Medulla oblongata (tissue), 1 donor: Measurements from ENCODE around the gene BANK1.
"Not testable (repeated sequence)": the region's sequence is repeated elsewhere in the genome, so short reads cannot be mapped to it uniquely, and the experiment has no call there.

Experiments used
- DNase-seq: peaks from one replicate; pipeline ENCODE4 v3.0.0-alpha.2; 2015; ENCODE audit errors: extremely low spot score

BANK1 gene

DNA sequence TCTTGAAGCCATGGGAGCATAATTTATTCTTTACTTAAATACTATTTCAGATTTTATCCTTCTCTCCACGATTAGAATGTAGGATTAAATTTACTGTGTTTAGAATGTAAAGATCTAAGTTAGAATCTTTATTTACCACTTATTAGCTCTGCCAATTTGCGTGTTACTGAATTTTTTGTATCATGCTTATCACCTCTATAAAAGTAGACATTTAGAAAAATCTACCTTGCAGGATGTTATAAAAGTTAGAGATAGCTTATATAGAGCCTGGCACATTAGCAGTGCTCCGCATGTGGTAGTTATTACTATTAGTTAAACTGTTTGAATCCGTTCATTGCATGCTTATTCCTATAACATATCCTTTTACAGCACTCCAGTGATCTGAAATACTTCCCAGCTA lies 97.9 kb downstream of the BANK1 start:
- no peak for DNase-seq

DNA sequence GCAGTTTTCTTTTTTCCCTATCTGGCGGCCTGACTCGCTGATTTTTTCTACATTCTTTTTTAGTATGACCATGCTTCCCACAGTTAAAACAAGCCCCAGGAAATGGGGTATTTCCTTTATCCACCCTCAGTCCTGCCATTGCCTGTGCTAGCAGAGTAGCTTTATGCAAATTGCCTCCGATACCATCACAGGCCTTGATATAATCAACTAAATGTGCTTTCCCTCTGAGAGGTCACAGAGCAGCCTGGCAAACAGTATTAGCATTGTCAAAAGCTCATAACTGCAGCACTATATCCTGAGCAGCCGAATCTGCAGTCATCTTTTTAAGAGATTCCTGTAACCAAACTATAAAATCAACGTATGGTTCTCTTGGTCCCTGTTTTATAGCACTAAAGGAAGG lies 115.0 kb downstream of the BANK1 start:
- DNase-seq: not testable (repeated sequence)

DNA sequence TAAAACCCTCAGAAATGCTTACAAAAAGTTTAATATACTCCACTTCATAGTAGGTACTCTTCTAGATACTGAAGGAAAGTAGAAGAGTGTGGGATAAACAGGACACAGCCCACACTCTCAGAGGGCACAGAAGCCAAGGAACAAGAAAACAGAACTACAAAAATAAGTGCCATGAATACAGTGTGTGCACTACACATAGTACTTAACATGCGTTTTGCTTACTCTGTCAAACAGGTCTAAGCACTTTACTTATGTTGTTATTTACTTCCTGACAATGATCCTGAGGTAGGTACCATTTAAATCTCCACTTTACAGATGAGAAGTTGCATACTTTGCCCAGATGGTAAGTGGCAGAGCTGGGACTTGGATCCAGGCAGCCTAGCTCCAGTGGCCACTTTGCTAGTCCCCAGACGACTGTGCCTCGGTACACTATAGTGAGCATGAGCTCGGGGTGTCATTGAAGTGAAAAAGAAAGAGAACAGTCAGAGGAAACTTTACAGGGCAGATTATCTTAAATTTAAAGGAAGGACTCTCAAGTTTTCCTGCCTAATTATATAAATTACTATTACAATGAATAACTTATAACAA lies 120.3 kb downstream of the BANK1 start:
- DNase-seq: no peak

DNA sequence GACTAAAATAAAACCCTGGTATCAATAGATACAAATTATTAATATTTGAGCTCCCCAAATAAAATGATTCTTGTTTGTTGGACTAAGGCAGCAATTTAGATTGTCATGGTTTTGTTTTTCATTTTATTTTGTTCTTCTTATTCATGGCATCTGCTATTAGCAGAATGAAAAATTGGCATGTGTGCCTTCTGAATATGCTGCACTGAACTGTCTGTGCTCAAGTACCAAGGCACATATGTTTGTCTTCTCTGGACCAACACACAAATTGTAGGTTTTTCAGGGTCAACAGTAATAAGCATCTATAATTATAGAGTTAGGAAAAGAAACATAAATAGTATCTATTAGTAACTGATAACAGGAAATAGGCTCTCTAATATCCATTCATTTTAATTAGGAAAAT lies 121.1 kb downstream of the BANK1 start:
- DNase-seq: no peak

DNA sequence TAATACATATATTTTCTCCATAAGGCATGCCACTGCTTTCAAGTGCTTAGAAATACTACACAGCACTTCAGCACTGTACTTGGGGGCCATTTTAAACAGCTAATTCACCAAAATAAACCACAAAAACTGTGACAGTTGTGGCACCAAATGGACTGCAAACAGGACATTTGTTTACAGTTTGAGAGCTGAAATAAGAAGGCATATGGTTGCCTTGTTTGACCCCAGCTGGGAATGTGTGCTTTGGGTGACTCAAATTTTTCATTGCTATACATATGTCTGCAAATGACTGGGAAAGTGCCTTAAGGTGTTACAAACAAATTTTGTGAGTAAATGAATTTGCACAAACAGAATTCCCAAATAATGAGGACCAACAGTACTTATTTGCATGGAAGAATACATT lies 124.2 kb downstream of the BANK1 start:
- no peak for DNase-seq

DNA sequence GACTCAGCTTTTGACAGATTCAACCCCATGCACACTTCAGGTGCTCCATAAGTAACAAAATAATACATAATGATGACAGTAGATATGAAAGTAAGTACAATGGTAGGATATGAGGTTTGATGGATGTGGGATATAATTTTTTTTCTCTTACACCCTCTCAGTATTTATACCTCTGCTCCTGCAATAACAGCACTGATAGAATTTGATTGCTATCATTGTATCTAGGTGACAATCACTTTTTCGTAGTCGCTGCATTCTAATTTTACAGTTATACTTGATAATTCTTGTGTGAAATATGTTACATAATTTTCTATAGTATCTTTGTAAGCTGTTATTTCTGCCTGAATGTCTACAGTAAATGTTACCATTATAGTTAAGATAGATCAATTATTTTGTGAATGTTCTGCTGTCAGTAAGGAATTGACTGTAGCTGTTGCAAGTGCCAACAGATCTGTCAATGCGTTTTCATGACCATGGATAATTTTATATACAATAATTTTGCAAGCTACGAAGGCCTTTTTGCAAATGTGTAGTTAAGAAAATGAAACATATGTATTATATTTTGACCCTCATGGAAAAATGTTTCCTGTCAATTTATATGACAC lies 128.9 kb downstream of the BANK1 start:
- no peak for DNase-seq

DNA sequence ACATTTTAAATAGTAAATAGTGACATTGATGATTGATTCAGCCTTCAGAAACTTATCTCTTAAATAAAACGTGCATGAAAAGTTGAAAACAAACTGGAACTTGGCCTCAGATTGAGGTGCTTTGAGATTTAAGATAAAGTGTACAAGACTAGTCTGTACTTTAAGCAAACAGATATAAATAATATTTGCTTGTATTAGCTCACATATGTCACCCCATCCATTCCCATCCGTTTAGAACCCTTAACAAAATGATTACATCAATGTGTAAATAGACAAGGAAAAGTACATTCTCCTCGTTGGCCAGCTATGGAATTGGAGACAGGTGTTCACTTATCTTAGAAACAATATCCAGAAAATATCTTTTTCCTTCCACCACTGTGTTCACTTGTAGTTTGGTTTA lies 130.8 kb downstream of the BANK1 start:
- DNase-seq: no peak

DNA sequence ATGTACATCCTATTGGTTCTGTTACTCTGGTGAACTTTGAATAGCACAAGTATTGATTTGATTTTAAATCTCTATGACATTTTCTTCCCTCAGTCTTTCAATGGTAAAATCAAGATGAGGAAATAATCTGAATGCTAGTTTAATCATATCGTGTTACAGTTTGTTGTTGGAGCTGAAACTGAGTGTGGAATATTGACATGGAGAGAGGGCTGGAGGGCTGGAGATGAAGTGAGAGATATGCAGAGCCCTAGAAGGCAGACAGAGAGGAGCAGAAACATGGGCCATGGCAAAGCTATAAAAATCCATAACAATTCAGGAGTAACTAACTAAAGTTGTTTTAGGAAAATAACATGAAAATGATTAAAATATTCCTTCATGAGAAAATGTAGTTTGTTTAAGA lies 141.1 kb downstream of the BANK1 start:
- no peak for DNase-seq

DNA sequence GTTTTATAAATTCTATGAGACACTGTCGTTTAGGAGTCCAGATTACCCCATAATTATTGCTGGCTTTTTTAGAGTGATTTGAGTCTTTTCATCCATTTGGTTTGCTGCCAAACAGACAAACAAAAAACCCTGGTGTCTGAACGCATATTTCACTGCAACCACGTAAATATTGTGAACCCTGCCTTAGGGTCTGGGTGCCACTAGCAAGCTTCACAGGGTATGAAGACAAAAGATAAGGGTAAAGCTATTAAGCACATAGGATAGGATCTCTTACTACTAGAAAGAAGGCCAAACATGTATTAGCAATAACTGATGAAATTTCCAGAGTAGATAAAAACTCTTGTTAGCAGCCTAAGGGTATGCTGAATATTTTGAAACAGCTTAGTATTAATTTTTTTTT lies 143.3 kb downstream of the BANK1 start:
- DNase-seq: no peak

DNA sequence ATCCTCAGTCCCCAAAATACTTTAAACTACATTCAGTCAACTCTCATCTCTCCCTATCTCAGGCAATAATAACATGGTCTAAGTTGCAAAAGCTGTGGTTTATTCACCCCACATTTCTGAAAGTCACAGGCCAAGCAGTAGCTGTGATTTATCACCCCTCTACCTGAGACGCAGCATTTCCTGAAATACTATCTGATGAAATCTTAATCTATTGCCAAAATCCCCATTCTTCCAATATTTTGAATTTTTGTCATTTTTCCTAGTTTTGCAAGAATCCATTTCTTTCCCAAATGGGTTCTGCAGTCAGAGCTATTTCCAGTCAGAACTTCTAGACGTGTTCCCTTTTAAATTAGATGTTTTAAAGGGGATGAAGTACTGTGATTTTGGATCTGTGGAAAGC lies 148.3 kb downstream of the BANK1 start:
- DNase-seq: no peak

DNA sequence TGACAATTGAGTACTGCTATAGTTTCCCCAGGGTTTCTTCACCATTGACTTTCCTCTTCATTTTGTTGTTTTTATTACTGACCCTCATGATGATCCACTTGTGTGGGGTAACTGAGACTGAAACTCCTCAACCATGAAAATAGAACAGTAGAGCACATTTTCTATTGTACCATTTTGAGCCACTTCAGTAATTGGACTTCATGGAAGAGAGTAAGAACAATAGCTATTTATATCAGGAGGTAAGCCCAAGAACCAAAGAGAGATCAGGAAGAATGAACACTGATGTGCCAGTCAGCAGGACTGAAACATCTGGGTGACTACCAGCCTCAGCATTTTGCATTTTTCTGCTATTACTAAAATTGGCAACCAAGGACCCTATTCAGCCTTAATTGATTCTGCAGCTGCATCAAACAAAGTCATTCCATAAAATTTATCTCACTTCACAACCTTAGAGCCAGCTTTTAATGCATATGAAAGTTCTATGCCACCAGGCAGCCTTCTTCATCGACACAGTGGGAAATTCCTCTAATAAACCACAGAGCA lies 151.4 kb downstream of the BANK1 start:
- DNase-seq: no peak

DNA sequence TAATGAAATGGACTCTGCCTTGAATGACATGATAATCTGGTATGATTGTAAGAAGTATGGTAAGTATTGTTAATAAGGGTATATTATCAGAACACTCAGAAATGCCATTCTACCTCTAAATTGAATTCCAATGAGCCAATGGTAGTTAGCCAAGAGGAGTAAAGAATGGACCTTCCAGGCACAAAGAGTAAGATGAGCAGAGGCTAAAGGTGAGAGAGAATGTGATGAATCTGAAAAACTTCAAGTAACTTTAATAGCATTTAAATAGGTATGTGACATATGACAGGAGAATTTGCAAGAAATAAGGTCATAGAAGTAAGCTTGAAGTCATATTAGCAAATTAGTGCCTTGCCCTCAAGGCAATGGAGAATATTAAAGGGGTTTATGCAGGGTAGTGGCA lies 152.4 kb downstream of the BANK1 start:
- DNase-seq: no peak

DNA sequence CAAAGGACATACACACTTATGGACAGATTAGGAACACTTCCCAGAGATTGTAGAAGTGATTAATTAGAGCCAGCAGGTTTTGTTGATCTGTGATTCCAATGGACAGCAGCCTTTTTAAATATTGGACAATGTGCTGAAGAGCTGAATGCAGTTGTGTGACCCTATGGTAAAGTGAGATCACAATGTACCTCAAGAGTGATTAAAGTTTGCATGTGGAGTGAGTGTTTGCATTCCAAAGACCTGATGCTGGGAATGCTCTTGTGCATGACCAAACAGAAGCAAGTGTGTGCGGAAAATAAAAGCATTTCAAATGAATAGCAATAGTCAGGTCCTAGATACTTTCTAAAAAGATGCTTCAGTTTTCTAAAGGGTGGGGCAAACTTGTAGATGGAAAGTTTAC lies 154.1 kb downstream of the BANK1 start:
- no peak for DNase-seq

DNA sequence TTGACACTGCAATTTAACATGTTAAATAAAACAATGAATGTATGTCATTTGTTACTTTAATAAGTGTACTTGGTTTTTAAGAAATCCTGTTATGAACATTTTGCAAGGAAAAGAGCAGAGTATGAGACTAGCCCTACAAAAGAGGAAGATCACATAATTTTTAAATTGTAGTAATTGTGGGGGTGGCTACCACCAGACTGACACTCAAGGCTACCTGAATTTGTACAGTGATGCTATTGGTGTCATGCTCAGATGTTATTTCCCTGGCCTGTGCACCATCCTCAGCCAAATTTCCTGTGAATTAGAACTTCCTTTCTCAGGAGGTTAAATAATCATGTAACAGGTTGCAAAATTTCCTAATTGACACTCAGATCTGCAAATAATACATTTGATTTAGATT lies 157.5 kb downstream of the BANK1 start:
- DNase-seq: no peak

DNA sequence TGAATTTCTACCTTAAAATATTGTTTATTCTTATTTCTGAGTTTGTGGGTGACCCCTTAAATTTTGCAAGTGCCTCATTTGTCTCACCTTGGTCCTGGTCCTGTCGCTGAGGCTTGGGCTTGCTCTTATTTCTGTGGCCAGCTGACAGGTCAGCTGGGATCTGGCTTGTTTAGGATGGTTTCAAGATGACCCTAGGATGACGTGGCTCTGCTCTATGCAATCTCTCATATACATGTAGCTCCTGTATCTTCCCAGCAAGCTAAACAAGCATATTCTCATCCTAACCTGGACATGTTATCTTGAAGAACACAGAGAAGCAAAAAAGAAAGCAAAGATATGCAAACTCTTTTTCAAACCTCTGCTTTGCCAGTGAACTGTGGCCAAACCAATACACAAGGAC lies 158.4 kb downstream of the BANK1 start:
- no peak for DNase-seq

DNA sequence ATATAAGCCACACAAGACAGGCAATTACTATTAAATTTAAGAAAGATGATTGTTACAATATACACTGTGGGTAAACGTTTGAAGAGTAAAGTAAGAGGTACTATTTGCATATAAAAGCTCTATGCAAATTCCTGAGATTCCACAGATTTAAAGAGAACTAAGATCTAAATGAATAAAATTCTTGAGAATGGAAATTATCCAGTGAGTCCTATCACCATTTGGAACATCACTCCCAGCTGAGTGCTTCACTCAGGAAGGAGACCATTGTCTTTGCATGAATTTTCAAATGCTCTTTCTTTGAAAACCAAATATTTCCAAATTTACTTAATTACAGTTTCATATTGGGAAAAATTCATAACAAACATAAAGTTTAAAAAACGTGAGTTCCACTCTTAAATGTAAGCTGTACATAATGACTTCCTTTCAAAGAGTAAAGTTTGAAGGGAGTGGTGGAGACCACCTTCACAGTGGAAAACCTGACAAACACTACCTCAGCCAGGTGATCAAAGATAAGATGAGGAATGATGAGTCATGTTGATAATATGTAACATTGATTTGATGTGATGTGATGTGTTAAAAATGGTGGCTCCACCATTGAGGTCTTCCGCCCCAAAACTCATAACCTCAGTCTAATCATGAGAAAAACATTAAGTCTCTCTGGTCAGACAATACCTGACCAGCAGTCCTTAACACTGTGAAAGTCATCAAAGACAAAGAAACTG lies 159.9 kb downstream of the BANK1 start:
- no peak for DNase-seq

DNA sequence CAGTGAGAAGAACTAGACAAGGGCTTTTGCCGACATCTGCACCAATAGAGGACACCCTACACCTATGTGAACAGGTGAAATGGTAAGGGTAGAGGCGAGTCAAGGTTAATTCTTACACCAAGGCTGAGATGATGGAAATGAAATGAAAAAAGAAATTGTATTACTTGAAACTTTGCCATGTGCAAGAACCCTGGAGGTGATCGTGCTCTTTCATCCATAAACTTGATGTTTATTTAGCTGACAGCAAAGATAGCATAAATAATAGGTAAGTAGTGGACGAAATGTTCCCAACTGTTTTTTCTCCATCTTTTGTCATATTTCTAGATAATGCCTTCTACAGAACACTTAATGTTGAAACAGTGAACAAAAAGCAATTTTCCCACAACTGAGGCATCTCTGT lies 162.5 kb downstream of the BANK1 start:
- no peak for DNase-seq

DNA sequence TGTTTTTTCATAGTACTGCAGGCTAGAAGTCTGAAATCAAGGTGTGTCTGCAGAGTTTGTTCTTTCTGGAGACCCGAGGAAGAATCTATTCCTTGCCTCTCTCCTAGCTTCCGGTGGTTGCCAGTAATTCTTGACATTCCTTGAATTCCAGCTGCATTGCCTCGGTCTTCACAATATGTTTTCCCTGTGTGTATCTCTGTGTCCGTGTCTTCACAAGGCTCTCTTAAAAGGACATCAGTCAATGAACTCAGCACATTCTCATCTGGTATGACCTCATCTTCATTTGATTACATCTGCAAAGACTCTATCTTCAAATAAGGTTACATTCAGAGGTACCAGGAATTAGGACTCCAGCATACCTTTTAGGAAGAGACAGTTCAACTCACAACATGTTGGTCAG lies 163.4 kb downstream of the BANK1 start:
- no peak for DNase-seq

DNA sequence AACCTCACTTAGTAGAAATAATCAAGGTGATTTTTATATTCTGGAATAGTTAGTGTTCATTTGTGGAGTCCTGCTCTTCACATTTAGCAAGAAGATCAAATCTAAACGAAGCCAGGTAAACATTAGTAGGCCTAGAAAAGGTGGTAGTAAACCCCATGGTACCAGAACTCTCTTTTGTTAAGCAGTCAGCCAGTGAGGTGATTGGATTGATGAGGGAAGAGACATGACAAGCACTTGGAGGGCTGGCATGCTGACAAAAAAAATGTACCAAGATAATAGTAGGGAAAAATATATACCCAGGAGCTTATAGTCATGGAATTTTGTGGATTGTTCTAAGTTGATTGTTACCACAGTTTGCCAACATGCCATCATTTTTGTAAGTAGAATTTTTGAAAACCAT lies 163.8 kb downstream of the BANK1 start:
- no peak for DNase-seq

DNA sequence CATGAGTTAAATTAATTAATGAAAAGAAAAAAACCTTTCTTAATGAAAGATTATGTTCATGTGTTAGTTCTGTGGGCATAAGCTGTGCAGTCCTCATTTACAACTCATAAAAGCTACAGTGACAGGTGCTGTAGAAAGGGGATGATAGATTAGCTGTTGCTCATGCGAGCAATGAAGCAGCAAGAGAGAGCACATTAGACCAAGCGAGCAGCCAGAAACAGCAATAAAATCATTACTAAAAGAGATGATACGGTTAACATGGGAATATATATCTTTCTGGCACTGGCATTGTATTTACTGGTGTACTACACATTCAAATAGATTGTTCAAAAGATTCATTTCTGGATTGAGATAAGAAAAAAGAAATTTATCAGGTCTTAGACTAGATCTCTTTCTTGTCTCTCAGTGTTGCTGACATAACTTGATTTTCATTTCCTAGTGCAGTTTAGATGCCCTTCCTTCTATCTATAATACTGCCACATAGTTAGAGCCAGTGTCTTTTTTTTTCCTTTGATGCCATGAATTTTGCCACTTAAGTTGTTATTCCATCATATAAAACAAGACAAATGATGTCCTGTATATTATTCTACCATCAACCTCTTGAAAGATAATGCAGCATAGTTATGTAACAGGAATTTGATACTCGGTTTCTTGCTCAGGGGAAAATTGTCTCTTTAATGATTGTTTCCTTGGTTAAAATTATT lies 164.6 kb downstream of the BANK1 start:
- DNase-seq: no peak

DNA sequence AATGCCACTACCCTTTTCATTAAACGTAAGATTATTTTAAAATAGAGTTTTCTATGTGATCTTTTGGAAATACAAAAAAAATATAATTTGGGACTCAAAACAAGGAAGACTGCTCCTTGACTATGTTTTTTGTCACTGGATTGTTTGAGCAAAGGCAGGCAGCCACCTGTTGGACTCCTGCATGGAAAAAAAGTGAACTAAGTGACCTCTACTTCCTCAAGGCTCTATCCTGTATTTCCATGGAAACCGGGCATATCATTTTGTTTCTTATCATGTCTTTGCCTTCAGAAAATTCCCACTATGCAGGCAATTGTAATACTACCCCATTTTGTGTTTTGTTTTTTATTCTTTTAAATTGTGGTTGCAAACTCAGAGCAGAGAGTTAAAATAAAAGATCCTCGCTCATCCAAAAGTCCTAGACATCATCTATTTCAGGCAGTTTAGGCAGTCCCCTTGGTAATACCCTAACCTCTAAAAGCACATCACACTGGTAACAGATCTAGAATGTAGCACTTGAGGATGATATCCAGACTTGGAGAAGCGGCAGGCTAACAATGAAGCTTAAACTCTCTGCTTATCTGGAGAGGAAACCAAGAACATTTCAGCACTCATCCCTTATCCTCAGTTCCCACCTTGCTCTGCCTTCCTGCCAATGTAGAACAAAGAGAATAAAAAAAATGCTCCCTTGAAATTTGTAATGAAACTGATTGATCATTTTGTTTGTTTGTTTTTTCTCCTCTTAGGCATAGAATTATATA lies 165.7 kb downstream of the BANK1 start:
- DNase-seq: no peak

DNA sequence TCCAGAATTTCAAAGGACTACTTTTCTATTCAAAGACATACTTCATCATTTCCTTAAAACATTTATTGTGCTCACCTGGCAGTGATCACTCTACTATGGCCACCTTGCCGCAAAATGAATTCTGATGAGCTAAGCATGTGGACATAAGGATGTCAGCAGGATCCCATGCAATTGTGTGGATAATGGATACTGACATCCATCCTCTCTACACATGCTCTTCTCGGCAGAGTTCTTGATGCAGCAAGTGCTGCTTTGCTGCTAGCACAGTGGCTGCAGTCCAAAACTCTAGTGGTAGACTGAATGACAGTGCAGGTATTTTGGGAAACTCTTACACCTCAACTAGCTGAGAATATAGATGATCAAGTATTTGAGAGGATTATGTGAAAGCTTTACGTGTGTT lies 168.0 kb downstream of the BANK1 start:
- no peak for DNase-seq
